Mammary epithelial cell (primary cell): ENCODE results near the gene CARD19.

Experiments used
- EZH2 ChIP-seq: IDR thresholded peaks from 2 replicates; pipeline ENCODE4 v1.6.1; 2012; ENCODE audit warnings: low read length, inconsistent platforms, borderline replicate concordance
- TF ChIP-seq, protein P1 (sequence below), 2 donors: IDR thresholded peaks in 1 of 2; conservative IDR thresholded peaks in 1 of 2; 2 replicates each; pipeline ENCODE4 v1.5.1; 2011 to 2012; ENCODE audit warnings: inconsistent platforms in 2 of 2, low read length in 2 of 2, mild to moderate bottlenecking in 2 of 2, control low read depth in 1 of 2, low read depth in 1 of 2; ENCODE audit not compliant: insufficient read depth in 1 of 2; ENCODE audit errors: extremely low read depth in 1 of 2

DNA sequence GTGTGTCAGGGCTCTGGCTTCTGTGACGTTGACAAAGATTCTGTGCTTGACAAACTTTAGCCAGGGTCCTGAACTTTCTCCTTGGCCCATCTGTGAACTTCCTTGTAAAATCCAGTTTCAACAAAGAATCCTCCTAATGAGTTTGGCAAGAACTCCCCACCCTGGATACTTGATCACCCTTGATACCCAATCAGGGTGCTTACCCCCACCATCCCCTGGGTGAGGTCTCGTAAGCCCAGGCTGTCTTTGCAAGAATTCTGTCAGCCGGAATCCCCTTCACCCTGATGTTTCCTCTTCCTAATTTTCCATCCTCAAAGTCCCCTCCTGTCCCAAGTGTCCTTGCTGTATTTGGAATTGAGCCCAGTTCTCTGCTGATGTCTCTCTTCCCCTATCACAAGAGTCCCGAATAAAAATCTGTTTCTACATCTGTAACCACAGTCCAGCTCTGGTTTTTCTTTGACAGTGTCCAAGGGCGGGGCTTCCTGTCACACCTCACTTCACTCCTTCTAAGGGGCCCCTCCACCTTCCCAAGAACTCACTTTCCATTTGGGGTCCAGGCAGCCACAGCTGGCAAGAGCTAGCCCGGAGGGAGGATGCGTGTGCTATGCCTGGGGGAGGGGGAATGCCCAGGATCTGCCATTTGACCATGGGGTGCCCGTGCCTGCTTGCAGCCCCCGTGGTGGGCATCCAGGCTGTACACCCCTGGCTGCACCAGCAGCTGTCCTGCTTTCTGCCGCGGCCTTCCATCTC lies 2.7 kb upstream of the CARD19 start:
- TF ChIP-seq, protein P1, sequence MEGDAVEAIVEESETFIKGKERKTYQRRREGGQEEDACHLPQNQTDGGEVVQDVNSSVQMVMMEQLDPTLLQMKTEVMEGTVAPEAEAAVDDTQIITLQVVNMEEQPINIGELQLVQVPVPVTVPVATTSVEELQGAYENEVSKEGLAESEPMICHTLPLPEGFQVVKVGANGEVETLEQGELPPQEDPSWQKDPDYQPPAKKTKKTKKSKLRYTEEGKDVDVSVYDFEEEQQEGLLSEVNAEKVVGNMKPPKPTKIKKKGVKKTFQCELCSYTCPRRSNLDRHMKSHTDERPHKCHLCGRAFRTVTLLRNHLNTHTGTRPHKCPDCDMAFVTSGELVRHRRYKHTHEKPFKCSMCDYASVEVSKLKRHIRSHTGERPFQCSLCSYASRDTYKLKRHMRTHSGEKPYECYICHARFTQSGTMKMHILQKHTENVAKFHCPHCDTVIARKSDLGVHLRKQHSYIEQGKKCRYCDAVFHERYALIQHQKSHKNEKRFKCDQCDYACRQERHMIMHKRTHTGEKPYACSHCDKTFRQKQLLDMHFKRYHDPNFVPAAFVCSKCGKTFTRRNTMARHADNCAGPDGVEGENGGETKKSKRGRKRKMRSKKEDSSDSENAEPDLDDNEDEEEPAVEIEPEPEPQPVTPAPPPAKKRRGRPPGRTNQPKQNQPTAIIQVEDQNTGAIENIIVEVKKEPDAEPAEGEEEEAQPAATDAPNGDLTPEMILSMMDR (conservative IDR thresholded peaks at IDR 0.05 in 1 of 2, IDR thresholded peaks at IDR 0.05 in 1 of 2; ENCODE audit: extremely low read depth in 1 of 2, insufficient read depth in 1 of 2, low read depth in 1 of 2, low read length in 2 of 2): no peak
- no peak for TF ChIP-seq EZH2
